Endothelial cell of umbilical vein (primary cell): ENCODE data around the gene TJP3.

Experiments used
- EZH2 ChIP-seq: IDR thresholded peaks from 2 replicates; pipeline ENCODE4 v1.6.1; 2012; ENCODE audit warnings: borderline replicate concordance, low read depth, mild to moderate bottlenecking, moderate library complexity, low read length, inconsistent platforms; ENCODE audit not compliant: severe bottlenecking
- JUN ChIP-seq: IDR thresholded peaks from 2 replicates; pipeline ENCODE4 v1.6.1; 2011; ENCODE audit warnings: borderline replicate concordance, low read depth; ENCODE audit not compliant: insufficient read length, insufficient read depth
- MYC ChIP-seq: IDR thresholded peaks from one replicate; pipeline ENCODE4 v1.6.1; 2011; ENCODE audit warnings: mild to moderate bottlenecking, low read depth, low read length
- POLR2A ChIP-seq: IDR thresholded peaks from 2 replicates; pipeline ENCODE4 v1.6.1; 2012; ENCODE audit warnings: low read depth, mild to moderate bottlenecking, control low read depth, low read length
- POLR2AphosphoS5 ChIP-seq: IDR thresholded peaks from 2 replicates; pipeline ENCODE4 v1.6.1; 2012; ENCODE audit warnings: low read depth, mild to moderate bottlenecking, control low read depth, low read length, moderate library complexity; ENCODE audit not compliant: insufficient read depth
- TF ChIP-seq, protein P1 (sequence below), 2 donors: IDR thresholded peaks; 1 replicate in 1 of 2; 2 replicates in 1 of 2; pipeline ENCODE4 v1.5.1; 2011; ENCODE audit warnings: low read length in 2 of 2, mild to moderate bottlenecking in 2 of 2, moderate library complexity in 2 of 2, control low read depth in 1 of 2, inconsistent platforms in 1 of 2, low read depth in 1 of 2; ENCODE audit not compliant: insufficient read depth in 1 of 2; ENCODE audit errors: extremely low read depth in 1 of 2
- TF ChIP-seq, protein P2 (sequence below): IDR thresholded peaks from 2 replicates; pipeline ENCODE4 v1.6.1; 2011; ENCODE audit not compliant: insufficient read depth, insufficient read length

DNA sequence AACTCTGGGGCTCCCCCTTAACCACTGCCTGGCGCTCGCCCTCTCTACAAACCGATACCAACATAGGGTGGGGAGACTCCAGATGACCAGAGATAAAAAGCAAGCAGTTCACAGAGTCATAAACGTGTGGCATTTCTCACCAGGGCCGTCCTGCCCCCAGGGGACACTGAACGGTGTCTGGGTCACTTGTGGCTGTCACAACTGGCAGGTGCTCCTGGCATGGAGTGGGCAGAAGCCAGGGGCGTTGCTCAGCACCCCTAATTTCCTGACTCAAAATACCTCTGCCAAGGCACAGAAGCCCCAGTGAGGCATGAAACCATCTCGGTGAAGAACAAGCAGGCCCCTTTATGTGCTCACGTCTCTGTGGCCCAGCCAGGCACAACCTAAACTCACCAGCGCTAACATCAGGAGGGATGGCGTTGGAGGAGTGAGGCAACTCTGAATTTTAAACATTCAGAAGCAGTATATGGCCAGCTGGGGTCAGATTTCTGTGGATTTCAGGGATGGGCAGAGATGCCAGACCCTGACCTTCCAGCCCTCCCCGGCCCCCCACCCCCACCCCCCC, 9.7 kb upstream of the TJP3 start:
- TF ChIP-seq, protein P1, sequence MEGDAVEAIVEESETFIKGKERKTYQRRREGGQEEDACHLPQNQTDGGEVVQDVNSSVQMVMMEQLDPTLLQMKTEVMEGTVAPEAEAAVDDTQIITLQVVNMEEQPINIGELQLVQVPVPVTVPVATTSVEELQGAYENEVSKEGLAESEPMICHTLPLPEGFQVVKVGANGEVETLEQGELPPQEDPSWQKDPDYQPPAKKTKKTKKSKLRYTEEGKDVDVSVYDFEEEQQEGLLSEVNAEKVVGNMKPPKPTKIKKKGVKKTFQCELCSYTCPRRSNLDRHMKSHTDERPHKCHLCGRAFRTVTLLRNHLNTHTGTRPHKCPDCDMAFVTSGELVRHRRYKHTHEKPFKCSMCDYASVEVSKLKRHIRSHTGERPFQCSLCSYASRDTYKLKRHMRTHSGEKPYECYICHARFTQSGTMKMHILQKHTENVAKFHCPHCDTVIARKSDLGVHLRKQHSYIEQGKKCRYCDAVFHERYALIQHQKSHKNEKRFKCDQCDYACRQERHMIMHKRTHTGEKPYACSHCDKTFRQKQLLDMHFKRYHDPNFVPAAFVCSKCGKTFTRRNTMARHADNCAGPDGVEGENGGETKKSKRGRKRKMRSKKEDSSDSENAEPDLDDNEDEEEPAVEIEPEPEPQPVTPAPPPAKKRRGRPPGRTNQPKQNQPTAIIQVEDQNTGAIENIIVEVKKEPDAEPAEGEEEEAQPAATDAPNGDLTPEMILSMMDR (IDR thresholded peaks at IDR 0.05; ENCODE audit: extremely low read depth in 1 of 2, insufficient read depth in 1 of 2, low read depth in 1 of 2, low read length in 2 of 2): no peak
- TF ChIP-seq POLR2A (no peak), POLR2AphosphoS5 (no peak), EZH2 (no peak), JUN (no peak), MYC (no peak)
- TF ChIP-seq, protein P2, sequence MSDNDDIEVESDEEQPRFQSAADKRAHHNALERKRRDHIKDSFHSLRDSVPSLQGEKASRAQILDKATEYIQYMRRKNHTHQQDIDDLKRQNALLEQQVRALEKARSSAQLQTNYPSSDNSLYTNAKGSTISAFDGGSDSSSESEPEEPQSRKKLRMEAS: no peak
